Lower leg skin (tissue), 4 donors: Measurements from ENCODE around the gene ZNF672. TPM values are rescaled to one million over a fixed set of nuclear protein-coding genes. Genes with fewer than 3 reads are reported as not detected.

Experiments
- DNase-seq, 2 donors: peaks; one replicate each; pipeline ENCODE4 v3.0.0-alpha.2; 2019; ENCODE audit warnings: low spot score in 2 of 2
- H3K4me3 ChIP-seq: fragments of 200-600 bp; sonication (generic); 2 replicates; pipeline ENCODE4 v1.5.1; 2017; ENCODE audit warnings: mild to moderate bottlenecking, low read depth; ENCODE audit not compliant: poor library complexity, severe bottlenecking
- POLR2A ChIP-seq, 2 donors: fragments of 450-650 bp; IDR thresholded peaks; one replicate each; pipeline ENCODE4 v1.6.1; 2016 to 2017; ENCODE audit warnings: antibody characterized with exemption in 2 of 2, mild to moderate bottlenecking in 1 of 2, moderate library complexity in 1 of 2
- WGBS, 2 donors: methylation state at CpG; one replicate each; pipeline ENCODE4 v1.1.5; 2018; 5-methylcytosine and 5-hydroxymethylcytosine counted together
- intact Hi-C: fragments of 100-400 bp; cut with DNase I; formaldehyde crosslinking; loops from one replicate; pipeline ENCODE4 v1.15.0; 2023; ENCODE audit warnings: low total_unique reads
- microRNA-seq, 2 donors: library from miRNA; unstranded; fragments of <30 nt; microRNA quantifications; one replicate each; pipeline ENCODE4, GENCODE V29; 2016; ENCODE audit warnings: borderline replicate concordance in 2 of 2, borderline number of aligned reads in 1 of 2
- total RNA-seq, 4 donors: library from RNA; depleted of rRNA; stranded (reverse); fragments of >200 nt; gene quantifications; one replicate each; pipeline ENCODE4 v1.1.0, GENCODE V29; 2016
- TF ChIP-seq, protein P1 (sequence below), 3 donors: fragments of 450-650 bp; IDR thresholded peaks; one replicate each; pipeline ENCODE4 v1.5.1; 2016; ENCODE audit warnings: antibody characterized with exemption in 3 of 3, mild to moderate bottlenecking in 3 of 3, moderate library complexity in 2 of 3

Gene ZNF672
- total RNA-seq, 4 donors from 2014 or later, result 34.7 to 50.4 (median 42.6) TPM

- intact Hi-C loops, result no loop called here
- TF ChIP-seq POLR2A (IDR thresholded peaks at IDR 0.05), result no peak
- TF ChIP-seq, protein P1, sequence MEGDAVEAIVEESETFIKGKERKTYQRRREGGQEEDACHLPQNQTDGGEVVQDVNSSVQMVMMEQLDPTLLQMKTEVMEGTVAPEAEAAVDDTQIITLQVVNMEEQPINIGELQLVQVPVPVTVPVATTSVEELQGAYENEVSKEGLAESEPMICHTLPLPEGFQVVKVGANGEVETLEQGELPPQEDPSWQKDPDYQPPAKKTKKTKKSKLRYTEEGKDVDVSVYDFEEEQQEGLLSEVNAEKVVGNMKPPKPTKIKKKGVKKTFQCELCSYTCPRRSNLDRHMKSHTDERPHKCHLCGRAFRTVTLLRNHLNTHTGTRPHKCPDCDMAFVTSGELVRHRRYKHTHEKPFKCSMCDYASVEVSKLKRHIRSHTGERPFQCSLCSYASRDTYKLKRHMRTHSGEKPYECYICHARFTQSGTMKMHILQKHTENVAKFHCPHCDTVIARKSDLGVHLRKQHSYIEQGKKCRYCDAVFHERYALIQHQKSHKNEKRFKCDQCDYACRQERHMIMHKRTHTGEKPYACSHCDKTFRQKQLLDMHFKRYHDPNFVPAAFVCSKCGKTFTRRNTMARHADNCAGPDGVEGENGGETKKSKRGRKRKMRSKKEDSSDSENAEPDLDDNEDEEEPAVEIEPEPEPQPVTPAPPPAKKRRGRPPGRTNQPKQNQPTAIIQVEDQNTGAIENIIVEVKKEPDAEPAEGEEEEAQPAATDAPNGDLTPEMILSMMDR (IDR thresholded peaks at IDR 0.05), result no peak
- no peak for DNase-seq
- WGBS, 2 donors, result 79 to 86% methylated on average over 1 of the region's 1 CpG
- no peak overlapping the region for H3K4me3 ChIP-seq
These were observed 54.6 kb downstream of the ZNF672 start for GRCh38 chr1:248892590-248892989.

DNA sequence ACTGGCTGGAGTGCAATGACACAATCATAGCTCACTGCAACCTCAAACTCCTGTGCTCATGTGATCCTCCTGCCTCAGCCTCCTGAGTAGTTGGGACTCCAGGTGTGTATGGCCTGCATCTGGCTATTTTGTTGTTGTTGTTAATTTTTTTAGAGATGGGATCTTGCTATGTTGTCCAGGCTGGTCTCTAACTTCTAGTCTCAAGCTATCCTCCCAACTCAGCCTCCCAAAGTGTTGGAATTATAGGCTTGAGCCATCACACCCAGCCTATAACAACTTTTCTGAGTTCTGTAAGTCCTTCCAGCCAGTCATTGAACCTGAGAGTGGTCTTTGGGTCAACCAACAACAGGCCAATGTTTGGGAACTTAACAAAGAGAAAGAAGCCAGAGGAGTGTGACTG, 56.8 kb downstream of the ZNF672 start:
- intact Hi-C loops, result no loop called here
- no peak overlapping the region for H3K4me3 ChIP-seq
- TF ChIP-seq POLR2A (IDR thresholded peaks at IDR 0.05), result no peak
- TF ChIP-seq, protein P1 (IDR thresholded peaks at IDR 0.05), result no peak
- DNase-seq, result no peak

DNA sequence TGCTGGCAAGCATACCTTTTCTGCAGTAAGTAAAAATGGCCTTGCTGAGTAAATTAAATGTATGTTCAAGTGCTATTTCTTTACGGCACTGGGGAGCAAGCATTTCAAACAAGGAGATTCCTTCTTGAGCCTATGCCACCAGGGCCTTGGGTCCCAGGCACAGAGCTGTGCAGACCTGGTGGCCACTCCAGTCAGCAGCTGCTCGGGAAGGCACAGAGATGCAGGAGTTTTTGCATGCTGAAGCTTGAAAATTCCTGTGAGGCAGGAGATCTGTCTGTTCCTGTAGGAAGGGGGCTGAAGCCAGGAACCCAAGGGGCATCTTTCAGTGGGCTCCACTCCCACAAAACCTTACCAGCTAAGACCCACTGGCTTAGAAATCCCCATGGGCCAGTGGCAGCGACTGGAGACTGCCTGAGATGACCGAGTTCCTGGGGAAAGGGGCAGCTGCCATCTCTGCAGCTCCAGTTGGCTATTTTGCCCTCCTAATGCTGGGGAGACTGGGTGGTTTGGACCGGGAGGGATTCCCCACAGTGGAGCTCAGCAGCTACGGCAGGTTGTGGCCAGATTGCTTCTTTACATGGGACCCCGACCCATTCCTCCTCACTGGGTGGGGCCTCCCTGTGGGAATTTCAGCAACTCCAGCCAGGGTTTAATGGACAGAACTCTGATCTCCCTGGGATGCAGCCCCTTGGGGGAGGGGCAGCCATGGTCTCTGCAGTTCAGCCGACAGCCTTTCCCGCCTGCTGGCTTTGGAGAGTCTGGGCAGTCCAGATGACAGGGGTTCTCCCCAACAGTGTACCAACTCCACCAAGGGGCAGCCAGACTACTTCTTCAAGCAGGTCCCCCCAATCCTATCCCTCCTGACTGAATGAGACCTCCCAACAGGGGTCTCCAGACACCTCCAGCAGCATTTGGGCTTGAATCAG, 59.7 kb downstream of the ZNF672 start:
- no peak for DNase-seq
- no peak overlapping the region for H3K4me3 ChIP-seq
- 68 to 73% methylated on average over 8 to 9 of the region's 9 CpGs for WGBS, 2 donors
- TF ChIP-seq POLR2A (IDR thresholded peaks at IDR 0.05), result no peak
- TF ChIP-seq, protein P1 (IDR thresholded peaks at IDR 0.05), result no peak
- intact Hi-C loops, result no loop called here

Small RNA genes lying within 50 kb of the gene (microRNA-seq; reads per million reads assigned to microRNA genes)
- gene MIR3124, result 0.68 to 1.1 reads per million in 2 donors

Other genes with a start within 250 kb of the ZNF672 start
- not detected for gene OR2T10, start 240.5 kb upstream of the ZNF672 start, total RNA-seq
- gene OR2T11, start 203.1 kb upstream of the ZNF672 start, total RNA-seq, result under 1 TPM in 1 of 4 donors, not detected in 3; 0.57 TPM
- under 1 TPM in 1 of 4 donors, not detected in 3; 0.30 TPM for gene OR2T35, start 192.9 kb upstream of the ZNF672 start, total RNA-seq
- not detected for gene OR2T27, start 182.7 kb upstream of the ZNF672 start, total RNA-seq
- not detected for gene OR14I1, start 135.5 kb upstream of the ZNF672 start, total RNA-seq
- not detected for gene LYPD8, start 82.5 kb upstream of the ZNF672 start, total RNA-seq
- 10 to 100 TPM; 31.4 to 45.4 (median 33.9) TPM for gene SH3BP5L, start 12.3 kb upstream of the ZNF672 start, total RNA-seq
- gene ZNF692, start 20.9 kb downstream of the ZNF672 start, total RNA-seq, result 10 to 100 TPM; 46.3 to 90.2 (median 65.2) TPM
- gene PGBD2, start 68.0 kb downstream of the ZNF672 start, total RNA-seq, result 10 to 100 TPM; 12.2 to 15.4 (median 12.8) TPM